Measurements from ENCODE around the gene SMAGP.
A peak's percentile ranks its signal among the peaks of the same experiment; 100 is the strongest.
"Not testable (repeated sequence)": the region's sequence is repeated elsewhere in the genome, so short reads cannot be mapped to it uniquely, and the experiment has no call there.

Gene SMAGP, protein sequence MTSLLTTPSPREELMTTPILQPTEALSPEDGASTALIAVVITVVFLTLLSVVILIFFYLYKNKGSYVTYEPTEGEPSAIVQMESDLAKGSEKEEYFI

DNA sequence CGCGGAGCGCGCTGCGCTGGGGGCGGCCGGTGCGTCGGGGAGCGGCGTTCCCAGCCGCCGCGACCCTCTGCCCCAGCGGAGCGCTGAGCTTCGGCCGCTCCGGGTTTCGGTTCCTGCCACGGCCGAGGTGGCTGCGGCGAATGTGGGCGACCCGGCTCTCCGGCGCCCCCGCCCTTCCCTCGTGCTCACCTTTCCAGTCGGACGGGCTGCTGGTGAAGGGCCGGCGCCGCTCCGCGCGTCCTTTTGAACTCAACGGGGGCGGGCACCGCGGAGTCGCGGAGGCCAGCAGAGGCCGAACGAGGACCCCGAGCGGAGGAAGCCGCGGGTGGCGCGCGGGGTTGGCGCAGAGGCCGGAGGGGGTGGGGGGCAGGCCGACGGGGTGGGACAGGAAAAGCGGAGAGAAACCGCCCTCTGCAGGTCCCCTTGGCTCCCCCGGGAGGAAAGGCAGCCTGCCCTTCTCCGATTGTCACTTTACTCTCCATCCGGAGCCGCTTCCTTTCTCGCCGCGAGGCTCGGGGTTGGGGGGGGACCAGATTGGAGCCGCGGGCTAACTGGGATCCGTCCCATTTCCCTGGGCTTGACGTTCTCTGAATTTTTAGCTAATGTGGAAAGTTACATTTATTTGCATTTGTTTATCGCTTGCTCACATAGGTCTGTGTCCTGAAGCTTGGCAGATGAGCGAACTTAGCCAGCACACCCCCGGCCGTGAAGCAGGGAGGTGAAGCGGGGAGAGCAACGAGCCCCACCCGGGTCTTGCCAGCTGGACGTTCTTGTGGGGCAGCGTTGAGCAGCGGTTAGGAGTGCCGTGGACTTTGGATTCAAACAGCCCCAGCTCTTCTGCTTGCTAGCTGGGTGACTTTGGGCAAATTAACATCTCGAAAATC, at the start of gene SMAGP:
TSS of gene SMAGP (minus strand) at position 349 of the 884 bp plus-strand sequence. CDS start 1,137 bp downstream, outside the sequence.
- peak; percentile 25 for DNase-seq

DNA sequence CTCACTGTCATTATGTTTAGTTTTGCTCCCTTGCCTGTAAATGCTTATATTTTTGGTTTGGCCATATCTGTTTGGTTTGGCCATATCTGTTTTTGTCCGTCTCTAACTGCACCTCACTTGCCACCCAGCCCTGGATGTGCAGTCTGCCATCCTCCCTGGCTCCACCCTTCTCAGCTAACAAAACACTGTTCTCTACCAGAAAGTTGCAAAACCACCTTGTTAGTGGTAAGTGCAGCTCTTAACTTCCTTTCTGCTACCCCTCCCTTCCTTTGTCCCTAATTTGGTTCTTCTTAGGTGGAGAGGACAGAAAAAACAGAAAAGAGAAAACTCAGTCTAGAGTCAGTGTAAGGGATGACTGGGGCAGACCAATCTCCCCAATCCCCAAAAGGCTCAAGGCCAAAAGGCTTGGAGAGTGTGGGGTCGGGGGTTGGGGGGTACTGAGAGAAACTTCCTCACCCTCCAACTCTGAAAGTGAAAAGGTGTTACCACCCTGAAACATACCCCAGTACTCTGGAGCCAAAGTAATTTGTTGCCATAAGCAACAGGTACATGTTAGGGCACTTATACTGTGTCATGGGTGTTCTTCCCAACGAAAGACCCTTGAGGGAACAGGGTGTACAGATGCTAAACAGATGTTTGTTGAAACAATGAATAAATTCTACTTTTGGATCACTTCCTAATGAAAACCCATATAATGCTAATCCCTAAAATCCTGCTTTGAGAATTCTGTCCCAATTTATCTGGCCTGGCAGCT, 48.8 kb upstream of the SMAGP start:
- no peak for DNase-seq

DNA sequence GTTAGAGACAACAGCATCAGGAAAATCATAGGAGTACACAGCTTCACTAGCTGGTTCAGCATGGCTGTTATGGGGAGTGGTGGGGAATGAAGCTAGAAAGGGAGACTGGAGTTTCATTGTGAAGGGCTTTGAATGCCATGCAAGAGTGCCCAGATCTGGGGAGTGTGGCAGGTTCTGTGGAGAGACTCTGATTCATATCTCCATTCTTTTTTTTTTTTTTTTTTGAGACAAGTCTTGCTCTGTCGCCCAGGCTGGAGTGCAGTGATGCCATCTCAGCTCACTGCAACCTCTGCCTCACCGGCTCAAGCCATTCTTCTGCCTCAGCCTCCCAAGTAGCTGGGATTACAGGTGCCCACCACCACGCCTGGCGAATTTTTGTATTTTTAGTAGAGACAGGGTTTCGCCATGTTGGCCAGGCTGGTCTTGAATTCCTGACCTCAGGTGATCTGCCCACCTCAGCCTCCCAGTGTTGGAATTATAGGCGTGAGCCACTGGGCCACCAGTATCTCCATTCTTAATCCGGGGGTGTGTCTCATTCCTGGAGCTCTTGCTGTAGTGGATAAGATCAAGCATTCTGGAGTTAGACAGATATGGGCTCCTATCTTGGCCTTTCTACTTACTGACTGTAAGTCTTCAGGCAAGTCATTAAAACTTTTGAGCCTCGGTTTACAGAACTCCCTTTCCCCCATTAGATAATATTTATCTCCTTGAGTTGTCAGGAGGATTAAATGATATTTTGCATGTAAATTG, 48.0 kb upstream of the SMAGP start:
- DNase-seq, result peak; percentile 10

GRCh38 chr12:51311389-51311788, 41.2 kb upstream of the SMAGP start:
- no peak for DNase-seq

DNA sequence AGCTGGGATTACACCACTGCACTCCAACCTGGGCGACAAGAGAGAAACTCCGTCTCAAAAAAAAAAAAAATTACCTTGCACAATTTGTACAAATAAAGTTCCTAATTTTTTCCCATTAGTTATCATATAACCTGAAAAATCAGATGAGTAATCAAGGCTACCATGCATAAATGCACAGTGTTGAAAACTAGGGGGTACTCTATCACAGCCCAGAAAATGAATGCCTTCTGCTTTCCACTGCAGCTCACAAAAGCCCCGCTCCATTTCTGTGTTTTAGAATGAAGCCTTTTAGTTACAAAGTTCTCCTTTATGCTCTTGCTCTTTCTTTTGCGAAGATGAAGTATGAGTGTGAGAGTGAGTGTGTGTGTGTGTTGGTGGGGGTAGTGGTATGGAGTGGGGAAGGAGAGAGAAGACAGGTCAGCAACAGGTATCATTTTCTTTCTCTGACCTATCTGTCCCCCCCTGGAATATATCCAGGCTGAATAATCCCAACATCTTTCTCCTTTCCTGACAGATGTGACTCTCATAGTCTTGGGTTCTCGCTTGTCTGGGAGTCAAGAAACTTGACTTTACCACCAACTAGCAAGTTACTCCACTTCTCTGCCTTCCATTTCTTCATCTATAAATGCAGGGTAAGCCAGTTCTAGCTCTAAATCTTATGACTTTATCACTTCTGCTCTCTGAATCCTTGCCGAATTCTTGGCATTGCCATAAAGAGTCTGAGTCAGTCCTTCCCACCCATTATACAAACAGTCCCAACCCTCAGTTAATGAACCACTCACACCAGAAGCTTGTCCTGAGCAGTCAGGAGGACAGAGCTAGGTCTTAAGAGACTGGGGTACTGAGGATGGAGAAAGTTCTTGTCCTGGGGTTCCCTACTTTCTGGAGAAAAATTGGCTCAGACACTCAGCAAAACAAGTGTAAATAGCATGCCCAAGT, 37.7 kb upstream of the SMAGP start:
- DNase-seq, result no peak

DNA sequence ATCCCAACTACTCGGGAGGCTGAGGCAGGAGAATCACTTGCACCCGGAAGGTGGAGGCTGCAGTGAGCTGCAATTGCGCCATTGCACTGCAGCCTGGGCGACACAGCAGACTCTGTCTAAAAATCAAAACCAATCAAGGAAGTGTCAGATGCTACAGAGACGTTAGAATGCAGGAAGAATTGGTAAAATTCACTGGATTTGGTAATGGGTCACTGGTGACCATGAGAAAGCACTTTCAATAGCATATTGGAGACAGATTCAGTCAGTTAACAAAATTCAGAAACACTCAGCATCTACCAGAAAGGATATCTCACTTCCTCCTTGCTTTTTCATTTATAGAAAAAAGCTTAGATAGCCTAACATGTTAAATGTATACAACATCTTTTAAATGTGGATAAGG, 36.3 kb upstream of the SMAGP start:
- DNase-seq, result no peak

DNA sequence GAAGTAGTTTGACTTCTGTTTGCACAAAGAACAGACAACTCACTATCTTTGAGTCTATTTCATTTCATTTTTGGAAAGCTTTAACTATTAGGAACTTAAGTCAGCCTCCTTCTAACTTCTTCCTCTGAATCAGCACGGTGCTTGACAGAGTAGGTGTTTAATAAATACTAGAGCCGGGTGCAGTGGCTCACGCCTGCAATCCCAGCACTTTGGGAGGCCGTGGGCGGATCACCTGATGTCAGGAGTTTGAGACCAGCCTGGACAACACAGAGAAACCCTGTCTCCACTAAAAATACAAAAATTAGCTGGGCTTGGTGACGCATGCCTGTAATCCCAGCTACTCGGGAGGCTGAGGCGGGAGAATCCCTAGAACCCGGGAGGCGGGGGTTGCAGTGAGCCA, 30.6 kb upstream of the SMAGP start:
- DNase-seq, result not testable (repeated sequence)

DNA sequence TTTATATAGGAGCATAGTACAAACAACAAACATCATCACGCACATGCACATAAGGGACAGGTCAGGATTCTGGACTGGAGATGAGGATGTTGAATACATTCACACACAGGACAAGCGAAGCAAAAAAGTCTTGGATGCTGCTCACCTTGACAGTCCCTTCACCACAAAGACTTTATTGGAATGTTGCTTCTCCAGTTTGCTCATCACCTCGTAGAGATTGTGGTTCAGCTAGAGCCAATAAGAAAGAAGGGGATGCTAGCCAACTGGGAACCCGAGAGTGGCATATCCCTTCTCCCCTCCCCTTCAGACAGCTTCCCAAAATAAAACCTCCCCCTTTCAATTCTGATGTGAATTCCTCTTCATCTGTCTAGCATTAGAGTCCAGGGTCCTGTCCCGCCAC, 25.4 kb upstream of the SMAGP start:
- DNase-seq, result no peak

DNA sequence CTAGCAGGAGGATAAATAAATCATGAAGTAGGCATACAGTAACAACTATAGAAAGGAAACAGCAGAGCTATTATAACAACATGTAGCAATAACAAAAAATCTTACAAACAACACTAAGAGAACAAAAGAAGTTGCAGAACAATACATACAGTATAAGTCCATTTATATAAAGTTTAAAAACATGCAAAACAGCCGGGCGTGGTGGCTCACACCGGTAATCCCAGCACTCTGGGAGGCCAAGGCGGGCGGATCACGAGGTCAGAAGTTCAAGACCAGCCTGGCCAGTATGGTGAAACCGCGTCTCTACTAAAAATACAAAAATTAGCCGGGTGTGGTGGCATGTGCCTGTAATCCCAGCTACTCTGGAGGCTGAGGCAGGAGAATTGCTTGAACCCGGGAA, 23.9 kb upstream of the SMAGP start:
- not testable (repeated sequence) for DNase-seq

DNA sequence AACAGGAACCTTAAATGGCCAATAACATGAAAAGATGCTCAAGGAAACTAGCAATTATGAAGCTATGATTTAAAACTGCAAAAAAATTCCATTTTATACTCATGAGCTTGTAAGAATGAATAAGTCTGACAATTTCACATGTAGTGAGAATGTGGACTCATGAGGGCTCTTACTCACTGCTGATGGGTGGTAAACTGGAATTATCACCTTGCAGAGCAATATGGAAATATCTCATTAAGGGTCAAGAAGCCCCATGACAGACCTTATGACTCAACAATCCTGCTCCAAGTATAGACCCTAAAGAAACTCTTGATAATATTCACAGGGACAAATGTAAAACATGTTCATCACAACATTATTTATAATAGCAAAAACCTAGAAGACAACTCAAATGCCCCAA, 23.5 kb upstream of the SMAGP start:
- DNase-seq, result no peak

- not testable (repeated sequence) for DNase-seq
Measured at GRCh38 chr12:51291603-51292513, 21.6 kb upstream of the SMAGP start.

DNA sequence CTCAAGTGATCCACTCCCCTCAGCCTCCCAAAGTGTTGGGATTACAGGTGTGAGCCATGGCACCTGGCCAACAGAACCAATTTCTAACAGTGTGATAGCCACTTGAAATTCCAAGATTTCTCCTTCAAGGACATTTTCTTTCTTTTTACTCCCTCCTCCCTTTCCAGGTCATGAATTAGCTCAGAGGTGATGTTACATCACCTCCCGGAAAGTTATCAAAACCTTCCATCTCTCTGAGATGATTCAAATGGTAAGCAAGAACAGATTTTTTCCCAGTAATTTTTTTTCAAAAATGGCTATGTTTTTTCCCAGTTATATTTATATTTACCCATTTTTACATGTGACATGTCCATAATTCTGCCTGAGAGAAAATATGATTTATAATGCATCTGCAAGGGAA, 15.6 kb upstream of the SMAGP start:
- DNase-seq, result no peak

DNA sequence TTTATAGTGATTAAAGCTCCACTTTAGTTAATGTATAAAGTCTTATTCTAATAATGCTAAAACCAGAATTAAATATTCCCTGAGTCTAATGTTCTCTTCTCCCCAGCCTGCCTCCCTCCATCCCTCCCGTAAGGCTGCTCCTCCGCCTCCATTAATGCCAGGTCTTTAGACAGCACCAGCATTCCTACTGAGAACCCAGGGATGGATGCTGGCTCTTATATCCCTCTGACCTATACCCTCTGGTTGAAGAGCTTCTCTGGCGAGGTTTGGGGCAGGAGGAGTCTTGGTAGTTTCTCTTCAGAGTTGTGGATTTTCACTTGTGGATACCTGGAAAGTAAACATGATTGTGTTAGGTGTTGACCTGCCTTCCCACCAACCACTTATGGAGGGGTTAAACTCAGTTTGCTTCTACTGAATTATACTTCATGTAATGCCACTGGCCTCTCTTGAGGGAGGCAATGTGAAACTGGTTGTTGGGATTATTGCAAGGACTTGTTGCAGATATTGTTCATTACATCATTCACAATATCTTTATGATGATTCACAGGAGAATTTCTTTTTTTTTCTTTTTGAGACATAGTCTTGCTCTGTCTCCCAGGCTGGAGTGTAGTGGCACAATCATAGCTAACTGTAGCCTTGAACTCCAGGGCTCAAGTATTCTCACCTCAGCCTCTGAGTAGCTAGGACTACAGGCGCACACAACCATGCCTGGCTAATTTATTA, 11.1 kb upstream of the SMAGP start:
- no peak for DNase-seq

DNA sequence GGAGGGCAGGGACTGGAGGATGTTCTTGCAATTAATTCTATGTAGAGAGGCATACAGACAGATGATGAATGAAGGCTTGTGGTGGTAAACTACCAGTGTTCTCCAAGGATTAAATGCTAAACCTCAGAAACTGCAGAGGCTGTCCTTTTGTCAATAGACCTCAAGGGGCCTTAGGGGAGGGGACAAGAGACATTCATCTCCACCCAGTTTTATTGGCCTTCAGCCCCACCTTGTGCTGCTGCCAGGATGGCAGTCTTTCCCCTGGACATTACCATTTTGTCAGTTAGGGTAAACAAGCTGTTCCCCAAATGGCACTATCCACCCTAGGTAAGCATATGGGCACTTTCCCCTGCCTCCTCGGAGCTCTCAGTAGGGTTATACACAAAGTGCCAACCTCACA, 4.9 kb upstream of the SMAGP start:
- DNase-seq, result no peak

GRCh38 chr12:51272810-51273209, 2.6 kb upstream of the SMAGP start:
- not testable (repeated sequence) for DNase-seq

GRCh38 chr12:51270951-51271518, 820 bp upstream of the SMAGP start:
- DNase-seq, result no peak

DNA sequence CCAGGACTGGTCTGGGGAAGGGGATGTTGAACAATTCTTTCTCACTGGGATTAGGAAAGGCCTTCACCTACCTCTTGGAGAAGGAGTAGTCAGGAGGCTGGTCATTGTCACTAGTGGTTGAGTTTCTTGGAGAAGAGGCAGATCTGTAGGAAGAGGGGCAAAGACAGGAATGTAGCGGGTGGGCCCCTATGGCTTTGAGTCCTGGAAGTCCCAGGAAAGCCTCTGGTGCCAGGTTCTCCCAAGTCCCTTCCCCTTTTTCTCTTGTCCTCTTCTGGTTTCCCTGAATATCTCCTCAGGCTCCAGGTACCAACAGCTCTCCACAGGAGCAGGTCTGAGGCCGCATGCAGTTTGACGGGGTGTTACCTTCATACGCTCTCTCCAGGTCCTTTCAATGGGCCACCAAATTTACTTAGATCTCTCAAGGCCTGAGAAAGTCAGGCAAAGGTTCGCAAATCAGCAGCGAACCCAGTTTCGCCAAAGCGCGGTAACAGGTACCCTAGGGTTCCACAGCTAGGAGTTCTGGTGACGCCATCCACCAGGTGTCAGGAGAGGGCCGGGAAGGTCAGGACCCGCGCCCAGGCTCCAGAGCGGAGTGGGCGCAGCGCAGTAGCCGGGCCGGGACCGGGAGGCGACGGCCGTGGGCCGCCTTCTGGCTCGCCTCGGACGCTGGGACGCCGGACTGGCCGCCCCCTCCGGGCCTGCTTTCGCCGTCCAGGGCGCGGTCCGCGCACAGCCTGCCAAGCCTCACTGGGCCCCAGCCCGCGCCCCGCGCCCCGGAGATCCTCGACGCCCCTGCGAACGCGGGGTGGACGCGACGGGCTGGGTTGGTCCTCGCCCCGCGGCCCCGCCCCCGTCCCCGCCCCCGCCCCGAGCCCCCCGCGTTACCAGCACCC, 795 bp downstream of the SMAGP start:
- peak; percentile 46 for DNase-seq

- no peak for DNase-seq
Measured at GRCh38 chr12:51265024-51265423, 5.2 kb downstream of the SMAGP start.

DNA sequence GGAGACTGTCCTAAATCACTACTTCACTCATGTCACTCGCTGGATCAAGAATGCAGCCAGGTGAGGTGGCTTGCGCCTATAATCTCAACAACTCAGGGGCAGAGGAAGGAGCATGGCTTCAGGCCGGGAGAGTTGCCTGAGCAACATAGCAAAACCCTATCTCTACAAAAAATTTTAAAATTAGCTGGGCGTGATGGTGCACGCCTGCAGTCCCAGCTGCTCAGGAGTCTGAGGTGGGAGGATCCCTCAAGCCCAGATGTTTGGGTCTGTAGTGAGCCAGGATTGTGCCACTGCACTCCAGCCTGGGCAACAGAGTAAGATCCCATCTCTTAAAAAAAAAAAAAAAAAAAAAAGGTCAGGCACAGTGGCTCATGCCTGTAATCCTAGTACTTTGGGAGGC, 5.9 kb downstream of the SMAGP start:
- no peak for DNase-seq

All from stimulated activated CD4-positive, alpha-beta T cell treated with anti-CD3 and anti-CD28 coated beads, Interleukin-1b, Interleukin-23, amount 100 ng/mL, for 48 hours (primary cell).